NCI-H187 treated with DMSO at 0.1 percent for 48 hours (cell line): ENCODE data around the gene DNER.

Experiments
- DNase-seq: peaks from one replicate; lab custom pipeline; 2025; lab: John Stamatoyannopoulos, UW

The DNER gene

GRCh38 chr2:229434187-229434586 lies 280.2 kb downstream of the DNER start:
- DNase-seq: no peak

DNA sequence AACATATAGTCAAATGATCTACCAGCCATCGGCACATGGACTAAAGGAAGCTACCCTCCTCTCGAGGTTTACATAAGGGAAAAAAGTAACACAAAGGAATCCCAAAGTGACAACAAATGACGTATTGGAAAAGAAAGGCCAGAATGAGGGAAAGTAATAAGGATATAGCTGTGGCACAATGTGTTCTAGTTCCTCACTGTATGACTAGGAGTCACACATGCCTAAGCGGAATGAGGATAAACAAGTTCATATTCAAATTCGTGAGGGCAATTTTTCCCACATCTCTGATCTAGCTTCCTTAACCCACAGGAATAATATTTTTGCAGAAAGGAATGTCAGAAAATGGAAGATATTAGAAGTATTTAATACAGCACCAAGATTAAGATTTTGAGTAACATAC lies 281.0 kb downstream of the DNER start:
- no peak for DNase-seq

DNA sequence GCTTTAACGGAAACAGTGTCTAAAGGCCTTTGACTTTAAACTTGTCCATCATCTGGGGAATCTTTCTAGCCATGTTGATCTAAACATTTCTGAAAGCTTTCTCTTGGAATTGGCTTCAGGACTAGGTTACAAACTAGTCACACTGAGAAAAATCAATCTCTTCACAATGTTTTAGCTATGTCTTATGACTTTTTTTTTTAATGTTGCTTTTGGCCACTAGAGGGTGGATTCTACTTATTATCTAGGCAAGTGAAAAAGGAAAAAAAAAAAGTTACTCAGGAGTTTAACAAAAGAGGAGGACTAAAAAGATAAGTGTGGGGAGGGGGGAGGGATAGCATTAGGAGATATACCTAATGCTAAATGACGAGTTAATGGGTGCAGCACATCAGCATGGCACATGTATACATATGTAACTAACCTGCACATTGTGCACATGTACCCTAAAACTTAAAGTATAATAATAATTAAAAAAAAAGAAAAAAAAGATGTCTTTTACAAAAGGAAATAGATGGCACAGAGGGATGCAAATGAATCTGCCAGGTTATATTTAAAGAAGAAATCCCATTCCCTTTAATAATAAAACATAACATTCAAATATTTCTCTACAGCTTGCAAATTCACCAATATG lies 282.9 kb downstream of the DNER start:
- DNase-seq: no peak

GRCh38 chr2:229429589-229429988 lies 284.8 kb downstream of the DNER start:
- DNase-seq: no peak

DNA sequence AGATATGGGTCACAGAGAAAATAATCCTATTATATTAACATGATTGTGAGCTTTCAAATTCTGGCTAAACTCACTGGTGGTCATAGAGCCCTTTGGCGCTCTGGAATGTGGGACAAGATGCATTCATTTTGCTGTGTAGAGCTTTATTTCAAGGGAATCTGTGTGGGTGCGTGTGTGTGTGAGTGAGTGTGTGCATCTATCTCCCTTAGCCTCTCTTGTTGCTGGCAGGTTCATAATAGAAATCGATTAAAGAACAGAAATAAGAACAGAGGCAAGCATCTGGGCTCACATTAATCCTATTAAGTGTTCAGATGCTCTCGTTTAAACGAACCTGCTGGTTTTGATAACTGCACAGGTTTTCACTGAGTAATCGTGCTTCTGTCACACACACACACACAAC lies 287.9 kb downstream of the DNER start:
- DNase-seq: no peak

- no peak for DNase-seq
Observed at GRCh38 chr2:229425598-229425997, 288.8 kb downstream of the DNER start.

GRCh38 chr2:229422063-229422462 lies 292.3 kb downstream of the DNER start:
- no peak for DNase-seq

- no peak for DNase-seq
Observed at GRCh38 chr2:229419158-229419557, 295.2 kb downstream of the DNER start.

DNA sequence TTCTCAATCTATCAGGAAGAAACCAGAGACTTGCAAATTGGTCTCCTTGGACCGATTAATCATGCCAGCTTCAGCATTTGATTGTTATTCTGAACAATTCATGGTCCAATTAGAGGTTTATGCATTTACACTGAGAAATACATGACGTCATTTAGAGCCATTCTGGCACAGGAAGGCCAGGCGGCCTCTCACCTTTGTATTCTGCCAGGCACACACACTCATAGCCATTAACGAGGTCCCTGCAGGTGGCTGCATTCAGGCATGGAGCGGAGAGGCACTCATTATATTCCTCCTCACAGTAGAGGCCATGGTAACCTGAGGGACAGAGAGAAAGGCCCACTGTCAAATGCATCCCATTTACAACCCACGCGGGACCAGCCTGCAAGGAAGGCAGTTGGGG lies 296.4 kb downstream of the DNER start:
- peak; percentile 76 for DNase-seq

DNA sequence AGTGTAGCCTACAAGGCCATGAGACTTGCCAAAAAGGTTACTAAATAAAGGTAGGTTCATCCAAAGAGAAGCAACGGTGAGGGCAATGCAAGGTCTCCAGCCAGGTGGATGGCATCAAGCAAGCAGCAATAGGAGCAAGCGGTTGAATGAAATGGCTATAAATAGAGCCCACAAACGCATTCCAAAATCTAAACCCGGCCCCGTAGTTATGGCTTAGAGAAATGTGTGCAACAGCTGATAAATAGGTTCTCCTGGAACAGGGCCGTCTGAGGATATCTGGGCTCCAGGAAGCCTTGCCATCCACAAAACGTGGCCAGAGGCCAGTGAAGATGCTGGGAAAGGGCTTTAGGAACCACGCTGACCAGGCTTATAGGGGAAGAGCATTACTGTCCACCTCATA lies 297.2 kb downstream of the DNER start:
- DNase-seq: no peak

DNA sequence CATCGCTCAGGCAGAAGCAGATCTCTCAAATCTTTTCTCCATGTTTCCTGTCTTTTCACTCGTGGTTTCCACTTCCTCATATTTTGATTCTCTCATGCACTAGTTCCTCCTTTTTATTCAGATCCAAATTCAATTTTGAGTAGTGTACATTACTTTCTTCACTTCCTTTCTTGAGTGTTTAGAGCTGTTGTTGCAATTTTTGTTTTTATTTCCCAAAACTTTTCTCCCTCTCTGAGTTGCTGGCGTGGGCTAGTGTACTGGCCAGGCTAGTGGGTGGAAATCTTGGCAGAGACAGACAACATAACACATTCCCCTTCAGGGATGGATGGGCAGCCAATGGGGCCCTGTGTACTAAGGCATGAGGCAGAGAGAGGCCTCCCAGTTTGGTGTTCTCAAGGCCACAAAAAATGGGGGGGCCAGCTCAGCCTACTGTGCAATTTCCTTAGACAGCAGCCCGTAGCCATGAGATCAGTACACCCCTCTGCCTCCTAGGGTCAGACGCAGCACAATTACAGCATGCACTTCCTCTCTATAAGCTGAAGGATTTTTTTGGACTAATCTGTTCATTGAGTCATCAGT lies 298.1 kb downstream of the DNER start:
- no peak for DNase-seq

DNA sequence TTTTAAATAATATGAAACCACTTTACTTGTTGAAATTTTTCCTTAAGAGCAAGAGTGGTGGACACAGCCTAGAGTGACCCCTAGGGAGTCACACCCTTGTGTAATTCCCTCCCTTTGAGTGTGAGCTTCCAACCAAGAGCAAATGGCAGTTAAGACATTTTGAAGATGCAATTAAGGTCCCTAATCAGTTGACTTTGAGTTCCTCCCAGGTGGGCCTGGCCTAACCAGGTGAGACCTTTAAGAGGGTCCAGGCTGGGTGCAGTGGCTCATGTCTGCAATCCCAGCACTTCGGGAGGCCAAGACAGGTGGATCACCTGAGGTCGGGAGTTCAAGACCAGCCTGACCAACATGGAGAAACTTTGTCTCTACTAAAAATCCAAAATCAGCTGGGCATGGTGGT lies 299.7 kb downstream of the DNER start:
- no peak for DNase-seq

DNA sequence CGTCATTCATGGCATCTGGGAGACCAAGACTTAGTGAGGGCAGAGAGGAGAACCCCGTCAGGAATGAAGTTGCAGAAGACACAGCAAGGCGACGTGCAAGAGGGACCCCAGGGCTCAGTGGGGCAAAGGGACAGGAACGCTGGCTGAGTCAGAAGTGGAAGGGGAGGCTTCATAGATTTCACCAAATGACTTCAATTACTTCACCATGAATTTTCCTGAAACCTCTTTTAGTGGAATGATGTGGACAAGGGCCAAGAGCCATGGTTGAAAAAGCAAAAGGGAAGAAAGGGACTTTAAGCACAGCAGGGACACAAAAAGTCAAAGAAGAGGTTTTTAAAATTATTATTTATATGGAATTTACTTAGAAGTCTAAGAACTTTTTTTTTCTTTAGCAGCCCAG lies 301.7 kb downstream of the DNER start:
- no peak for DNase-seq

GRCh38 chr2:229410946-229411345 lies 303.4 kb downstream of the DNER start:
- DNase-seq: no peak

GRCh38 chr2:229410264-229410663 lies 304.1 kb downstream of the DNER start:
- no peak for DNase-seq

- DNase-seq: no peak
Observed at GRCh38 chr2:229409751-229410181, 304.6 kb downstream of the DNER start.

GRCh38 chr2:229408962-229409361 lies 305.4 kb downstream of the DNER start:
- no peak for DNase-seq

- DNase-seq: no peak
Observed at GRCh38 chr2:229408356-229408755, 306.0 kb downstream of the DNER start.

- DNase-seq: peak; percentile 54
Observed at GRCh38 chr2:229407170-229407569, 307.2 kb downstream of the DNER start.

- no peak for DNase-seq
Observed at GRCh38 chr2:229405796-229406195, 308.6 kb downstream of the DNER start.

DNA sequence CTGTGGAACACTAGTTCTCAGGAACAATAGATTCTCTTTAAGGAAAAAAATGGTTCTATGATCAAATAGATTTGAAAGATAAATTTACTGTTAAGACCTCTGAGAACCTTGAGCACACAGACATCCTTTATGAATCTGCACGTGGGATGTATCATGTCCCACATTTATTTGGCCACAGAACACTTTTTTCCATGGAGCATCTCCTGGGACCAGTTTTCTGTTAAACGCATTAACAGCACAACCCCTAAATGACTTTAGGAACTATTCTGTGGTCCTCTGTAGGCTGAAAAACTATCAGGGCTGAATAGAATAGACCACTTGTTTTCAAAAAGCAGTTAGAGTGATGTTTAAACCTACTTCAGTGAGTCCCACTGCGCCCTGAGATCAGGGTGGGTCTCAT lies 311.1 kb downstream of the DNER start:
- DNase-seq: no peak

GRCh38 chr2:229401171-229401865 lies 313.0 kb downstream of the DNER start:
- DNase-seq: no peak

- DNase-seq: no peak
Observed at GRCh38 chr2:229393926-229394325, 320.4 kb downstream of the DNER start.

DNA sequence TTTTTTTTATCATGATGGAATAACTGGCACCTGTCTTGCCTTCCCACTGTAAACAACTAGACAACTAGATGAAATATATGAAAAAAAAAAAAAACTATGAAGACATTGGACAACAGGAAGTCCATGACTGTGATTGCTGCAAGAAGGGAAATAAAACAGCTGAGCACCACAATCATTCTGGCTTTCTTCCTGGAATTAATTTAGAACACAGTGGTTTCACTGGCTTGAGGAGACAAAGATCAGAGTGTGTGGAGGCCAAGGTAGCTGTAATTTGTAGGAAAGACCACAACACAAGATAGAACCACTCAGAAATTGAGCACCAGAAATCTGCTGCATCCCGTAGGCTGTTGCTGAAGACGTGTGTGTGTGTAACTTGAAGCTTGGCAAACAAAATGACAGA lies 322.2 kb downstream of the DNER start:
- DNase-seq: no peak
